ENCODE data around the gene CRYBB2.

DNA sequence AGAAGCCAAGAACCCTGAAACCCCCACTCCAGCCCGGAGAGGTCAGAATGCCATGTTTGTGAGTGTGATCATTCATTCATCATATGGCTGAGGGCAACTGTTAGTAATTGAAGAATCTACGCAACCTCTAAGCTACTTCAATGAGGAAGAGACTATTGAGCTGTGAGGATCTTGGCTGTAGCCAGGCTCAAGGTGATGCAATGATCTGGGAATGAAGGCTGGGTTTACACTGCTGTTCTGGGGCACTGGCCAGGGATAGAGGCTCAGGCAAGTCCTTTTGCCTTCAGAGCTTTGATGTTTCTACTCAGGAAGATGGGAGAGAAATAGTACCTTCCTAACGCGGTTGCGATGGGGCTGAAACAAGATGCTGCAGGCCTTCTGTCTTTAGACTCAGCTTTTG, 12.9 kb downstream of the CRYBB2 start:
- TF ChIP-seq CTCF (IDR thresholded peaks at IDR 0.05), result no peak
- TF ChIP-seq POLR2A (IDR thresholded peaks at IDR 0.05), result no peak
